ENCODE data around the gene PDIA3.
"Not testable (repeated sequence)": the region's sequence is repeated elsewhere in the genome, so short reads cannot be mapped to it uniquely, and the experiment has no call there.

PDIA3 gene

DNA sequence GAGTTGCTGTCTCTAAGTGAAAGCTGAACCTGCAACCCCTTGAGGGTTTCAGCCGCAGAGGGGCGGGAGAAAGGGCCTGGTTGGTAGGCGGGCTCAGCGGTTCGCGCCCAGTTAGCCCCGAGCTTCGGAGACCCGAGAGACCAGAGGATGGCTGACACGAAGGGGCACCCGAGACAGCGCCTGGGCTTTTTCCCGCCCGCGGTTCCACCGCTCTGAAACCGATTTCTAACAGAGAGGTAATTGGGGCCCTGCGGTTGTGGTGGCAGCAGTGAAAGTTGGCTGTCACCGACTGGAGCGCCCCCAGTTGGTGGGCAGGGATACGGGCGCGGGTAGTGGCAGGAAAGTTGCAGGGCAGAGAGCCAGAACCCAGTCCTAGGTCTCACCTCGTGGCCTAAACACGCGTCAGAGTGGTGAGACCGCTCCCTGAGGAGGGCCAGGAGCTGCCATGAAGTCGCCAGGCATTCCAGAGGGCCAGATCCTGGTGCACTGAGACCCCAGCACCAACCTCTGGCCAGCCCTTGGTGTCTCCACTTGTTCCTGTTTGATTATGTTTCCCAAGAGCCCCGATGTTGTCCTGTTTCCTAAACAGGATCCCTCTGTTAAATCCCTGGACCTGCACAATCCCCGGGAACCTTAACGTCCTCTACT, 31.2 kb downstream of the PDIA3 start:
- peak; percentile 71 for DNase-seq

DNA sequence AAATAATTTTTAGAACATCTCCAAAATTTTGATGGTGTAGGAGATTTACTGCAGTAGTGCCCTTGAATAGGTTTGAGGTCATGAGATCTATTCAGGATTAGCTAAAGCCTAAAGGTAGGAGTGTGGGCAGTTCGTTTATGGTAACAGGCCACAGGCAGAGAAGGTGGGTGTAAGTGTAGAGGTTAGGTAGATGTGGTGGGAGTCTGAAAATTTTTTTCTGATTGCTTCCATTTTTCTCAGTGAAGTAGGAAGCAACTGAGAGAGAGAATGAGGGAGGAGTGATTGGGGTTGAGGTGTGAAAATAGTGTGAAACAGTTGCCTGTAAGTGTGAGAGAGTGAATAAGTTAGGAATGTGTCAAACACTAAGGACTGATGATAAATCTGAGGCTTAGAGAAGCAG, 32.8 kb downstream of the PDIA3 start:
- no peak for DNase-seq

- DNase-seq = no peak
Observed at GRCh38 chr15:43789409-43789808, 43.2 kb downstream of the PDIA3 start.

- DNase-seq = peak; percentile 100
Observed at GRCh38 chr15:43791993-43792760, 45.9 kb downstream of the PDIA3 start, which contains the start of gene SERF2. Gene SERF2, plus strand, starts transcription at chr15:43792320. Its CDS starts 57 bp downstream, at chr15:43792377.

GRCh38 chr15:43792761-43793476, 46.7 kb downstream of the PDIA3 start:
- DNase-seq = no peak

GRCh38 chr15:43793647-43794046, 47.4 kb downstream of the PDIA3 start:
- DNase-seq = no peak

DNA sequence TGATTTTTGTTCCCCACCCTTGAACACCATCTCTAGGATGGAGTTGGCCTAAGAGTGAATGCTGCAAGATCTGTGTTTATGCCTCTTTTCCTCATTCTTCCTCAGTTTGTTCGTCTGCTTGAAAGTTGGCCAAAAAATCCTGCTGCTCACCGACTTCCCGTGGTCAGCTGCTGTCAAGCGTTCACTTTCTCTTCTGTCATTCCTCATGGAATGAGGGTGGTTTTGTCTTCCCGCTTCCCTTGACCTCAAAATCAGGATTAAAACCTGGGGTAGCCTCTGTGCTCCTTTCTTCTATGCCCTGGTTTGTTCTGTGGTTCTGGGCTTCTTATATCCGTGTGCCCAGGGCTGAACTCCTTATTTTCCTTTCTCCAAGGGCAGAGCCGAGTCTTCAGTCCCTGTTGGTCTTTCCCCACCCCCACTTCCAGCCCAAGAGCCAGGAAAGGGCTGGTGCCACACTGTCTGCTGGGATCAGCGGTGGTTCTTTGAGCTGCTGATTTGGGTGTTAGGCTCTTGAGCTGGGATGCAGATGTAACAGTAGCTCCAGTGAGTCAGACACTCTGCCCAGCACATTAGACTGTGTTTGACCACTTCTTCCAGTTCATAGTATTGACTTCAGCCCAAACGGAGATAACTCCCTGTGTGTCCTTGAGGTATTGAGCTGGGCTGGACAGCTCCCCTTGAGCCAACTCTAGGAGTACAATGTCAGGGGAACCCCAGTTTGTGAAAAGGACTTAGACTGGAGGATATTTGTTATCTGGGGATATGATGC, 48.2 kb downstream of the PDIA3 start:
- DNase-seq = no peak

DNA sequence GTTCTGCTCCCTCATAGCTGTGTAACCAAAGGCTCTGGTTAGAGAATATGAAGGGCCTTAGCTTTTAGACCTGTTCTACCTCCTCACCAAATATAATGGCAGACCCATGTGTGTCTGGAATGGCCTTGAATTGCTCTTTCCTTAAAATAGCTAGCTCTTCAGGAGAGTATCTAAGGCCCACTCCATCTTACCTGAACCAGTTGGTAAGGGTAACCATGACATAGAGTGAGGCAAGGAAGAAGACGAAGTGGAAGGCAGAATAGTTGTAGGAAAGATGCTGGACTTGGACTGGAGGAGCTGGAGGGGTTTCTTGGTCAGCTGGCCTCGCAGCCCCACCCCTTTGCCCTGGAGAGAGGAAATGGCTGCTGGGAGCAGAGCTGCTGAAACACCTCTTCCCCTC, 49.0 kb downstream of the PDIA3 start:
- DNase-seq = no peak

DNA sequence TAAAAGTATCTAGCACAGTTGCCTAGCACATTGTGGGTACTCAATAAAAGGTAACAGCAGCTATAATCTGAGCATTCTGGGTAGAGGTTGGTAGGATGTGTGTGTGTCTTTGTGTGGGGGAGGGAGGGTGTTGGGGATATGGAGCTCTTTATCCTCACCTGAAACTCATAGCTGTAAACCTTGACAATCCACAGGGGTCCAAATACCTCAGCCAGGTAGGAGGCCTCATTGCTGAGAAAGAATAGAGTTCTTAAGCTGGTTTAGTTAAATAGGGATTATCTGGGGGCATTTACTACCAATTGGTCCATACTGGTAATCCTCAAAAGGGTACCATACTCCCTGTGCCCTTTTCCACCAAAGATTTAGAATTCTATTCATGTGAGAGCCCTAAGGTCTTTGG, 49.8 kb downstream of the PDIA3 start:
- no peak for DNase-seq

- no peak for DNase-seq
Observed at GRCh38 chr15:43796566-43796965, 50.3 kb downstream of the PDIA3 start.

DNA sequence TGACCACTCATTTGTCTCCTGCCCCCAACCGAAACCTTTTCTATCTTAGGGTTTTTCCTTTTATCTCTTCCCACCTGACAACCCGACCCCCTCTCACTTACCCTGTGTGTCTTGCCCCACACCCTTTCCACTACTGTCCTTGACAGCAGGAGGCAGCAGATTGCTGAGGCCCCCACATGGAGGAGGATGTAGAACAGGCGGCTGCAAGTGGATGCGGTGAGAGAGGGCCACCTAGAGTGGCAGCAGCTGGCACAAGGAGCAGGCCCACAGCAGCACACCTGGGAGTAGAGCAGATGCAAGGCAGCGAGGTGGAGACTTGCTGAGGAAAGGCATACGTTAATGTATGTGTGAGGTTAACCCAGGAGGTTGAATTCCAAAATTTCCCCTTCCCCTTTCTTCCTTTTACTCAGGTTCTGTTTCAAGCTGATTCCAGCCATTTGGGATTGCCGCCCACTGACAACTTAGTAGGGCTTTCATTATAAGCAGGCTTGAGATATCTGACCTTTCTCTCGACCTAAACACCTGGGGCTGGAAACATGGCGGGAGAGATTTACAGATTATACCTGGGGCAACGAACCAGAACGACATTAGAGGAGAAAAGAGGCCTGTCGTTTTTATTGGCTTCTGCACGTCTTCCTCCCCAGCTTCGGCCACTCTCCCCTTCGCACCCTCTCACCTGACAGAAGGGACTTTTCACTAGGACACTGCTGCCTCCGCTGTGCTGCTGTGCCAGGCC, 53.1 kb downstream of the PDIA3 start:
- DNase-seq = no peak

- no peak for DNase-seq
Observed at GRCh38 chr15:43799945-43800285, 53.7 kb downstream of the PDIA3 start, which contains the start of gene SERINC4. Gene SERINC4, minus strand, starts transcription at chr15:43800220. Its CDS starts 234 bp downstream, at chr15:43799986.

- DNase-seq = peak; percentile 75
Observed at GRCh38 chr15:43800286-43801141, 54.3 kb downstream of the PDIA3 start, which contains the start of gene HYPK. Gene HYPK, plus strand, starts transcription at chr15:43800599. Its CDS starts 24 bp downstream, at chr15:43800623.

DNA sequence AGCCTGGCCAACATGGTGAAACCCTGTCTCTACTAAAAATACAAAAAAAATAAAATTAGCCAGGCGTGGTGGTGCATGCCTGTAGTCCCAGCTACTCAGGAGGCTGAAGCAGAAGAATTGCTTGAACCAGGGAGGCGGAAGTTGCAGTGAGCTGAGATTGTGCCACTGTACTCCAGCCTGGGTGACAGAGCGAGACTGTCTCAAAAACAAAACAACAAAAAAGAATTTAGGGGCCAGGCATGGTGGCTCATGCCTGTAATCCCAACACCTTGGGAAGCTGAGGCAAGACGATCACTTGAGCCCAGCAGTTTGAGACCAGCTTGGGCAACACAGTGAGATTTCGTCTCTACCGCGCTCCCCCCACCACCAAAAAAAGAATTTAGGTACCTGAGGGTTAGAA, 56.4 kb downstream of the PDIA3 start:
- DNase-seq = not testable (repeated sequence)

DNA sequence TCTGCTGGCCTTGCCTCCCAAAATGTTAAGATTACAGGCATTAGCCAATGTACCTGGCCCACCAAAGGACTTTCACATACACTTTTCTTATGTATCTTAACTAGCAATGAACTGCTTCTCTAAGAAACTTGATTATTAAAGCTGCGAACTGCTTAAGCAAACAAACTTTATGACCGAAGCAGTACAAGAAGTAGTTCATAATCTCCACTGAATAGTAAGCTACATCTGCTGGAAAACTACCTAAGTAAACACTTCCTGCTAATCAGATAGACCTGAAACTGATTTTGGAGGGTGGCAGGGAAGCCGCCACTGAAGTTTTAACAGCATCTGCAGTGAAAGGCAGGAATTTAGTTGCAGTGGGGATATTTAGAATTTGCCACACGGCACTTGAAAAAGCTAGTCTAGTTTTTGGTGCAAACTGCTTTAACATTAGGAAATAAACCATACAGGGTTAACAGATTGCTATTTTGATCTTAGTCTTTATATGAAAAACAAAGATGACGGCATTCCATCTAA, 62.3 kb downstream of the PDIA3 start:
- DNase-seq = no peak

GRCh38 chr15:43808960-43809678, 62.9 kb downstream of the PDIA3 start:
- DNase-seq = no peak

DNA sequence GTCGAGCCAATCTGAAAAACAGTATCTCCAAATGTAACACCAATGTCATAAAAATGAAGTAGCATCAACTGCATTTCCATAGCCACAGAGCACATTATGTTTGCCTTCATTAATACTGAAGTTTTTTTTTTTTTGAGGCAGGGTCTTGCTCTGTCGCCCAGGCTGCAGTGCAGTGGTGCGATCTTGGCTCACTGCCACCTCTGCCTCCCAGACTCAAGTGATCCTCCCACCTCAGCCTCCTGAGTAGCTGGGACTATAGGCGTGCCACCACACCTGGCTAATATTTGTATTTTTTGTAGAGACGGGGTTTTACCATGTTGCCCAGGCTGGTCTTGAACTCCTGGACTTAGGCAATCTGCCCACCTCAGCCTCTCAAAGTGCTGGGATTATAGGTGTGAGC, 68.8 kb downstream of the PDIA3 start:
- DNase-seq = not testable (repeated sequence)

DNA sequence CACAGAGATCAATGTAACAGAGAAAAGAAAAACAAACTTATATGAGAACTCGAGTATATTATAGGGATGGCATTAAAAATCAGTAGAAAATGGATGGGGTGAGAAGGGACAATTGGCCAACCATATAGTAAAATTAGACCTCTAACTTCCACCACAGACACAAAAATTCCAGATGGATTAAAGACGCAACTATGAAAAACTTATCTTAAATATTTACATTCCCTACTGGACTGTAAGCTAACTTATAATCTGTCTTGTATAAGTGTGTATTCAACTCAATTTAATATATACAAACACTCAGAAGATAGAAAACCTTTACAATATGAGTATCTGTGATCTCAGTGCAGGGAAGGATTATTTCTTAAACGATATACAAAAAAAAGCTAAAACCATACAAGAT, 75.3 kb downstream of the PDIA3 start:
- no peak for DNase-seq
